GM18868 (cell line): Measurements from ENCODE around the gene B3GALNT2.
A peak's percentile ranks its signal among the peaks of the same experiment; 100 is the strongest.

Experiments
- ATAC-seq: cut with Tn5 transposase; IDR thresholded peaks from one replicate; pipeline ENCODE4 v1.9.1; 2021; ENCODE audit warnings: mild to moderate bottlenecking, moderate library complexity; ENCODE audit not compliant: unreplicated experiment

The B3GALNT2 gene

DNA sequence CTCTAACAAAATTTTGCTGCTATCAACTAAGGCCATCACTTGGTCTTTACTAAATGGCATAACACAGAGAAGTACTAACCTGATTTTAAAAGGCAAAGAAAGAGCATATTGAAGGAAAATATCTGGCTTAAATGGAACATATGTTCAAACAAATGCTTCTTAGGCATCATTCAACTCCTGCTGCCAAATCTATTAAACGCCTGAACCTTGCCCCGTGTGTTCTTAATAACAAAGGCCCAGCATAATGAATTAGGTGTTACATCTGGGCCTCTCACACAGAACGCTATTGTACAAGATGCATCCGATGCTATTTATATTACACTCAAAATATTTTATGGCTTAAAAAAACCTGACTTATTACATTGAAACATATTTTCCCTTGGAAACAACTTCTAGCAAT is 48.4 kb downstream of the B3GALNT2 start:
- ATAC-seq: no peak

GRCh38 chr1:235455097-235455496 is 49.2 kb downstream of the B3GALNT2 start:
- ATAC-seq: no peak

GRCh38 chr1:235454021-235454420 is 50.2 kb downstream of the B3GALNT2 start:
- no peak for ATAC-seq

DNA sequence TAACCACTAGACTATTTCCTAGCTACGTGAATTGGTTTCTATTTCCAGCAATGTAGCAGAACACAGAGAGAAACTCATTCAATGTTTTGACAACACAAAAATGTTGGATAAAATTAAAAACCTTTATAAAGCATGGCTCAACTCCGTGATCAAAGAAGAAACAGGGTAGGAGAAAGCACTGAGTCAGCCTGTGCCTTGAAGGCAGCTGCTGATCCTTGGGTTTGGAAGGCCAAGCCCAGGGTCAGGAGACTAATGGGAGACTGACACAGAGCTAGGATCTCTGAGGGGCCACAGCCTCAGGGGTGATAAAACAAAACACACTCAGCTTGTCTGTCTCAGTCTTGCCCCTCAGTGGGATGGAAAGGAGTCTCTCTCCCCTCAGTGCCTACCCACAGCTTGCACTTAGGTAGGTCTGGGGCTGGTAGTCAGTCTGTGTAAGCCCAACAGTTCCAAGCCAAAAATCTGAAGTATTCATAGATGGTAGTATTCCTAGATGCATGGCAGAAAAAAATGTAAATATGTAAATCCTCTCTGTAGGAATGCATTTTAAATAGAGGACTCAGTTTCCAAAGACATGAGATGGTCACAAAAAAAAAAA is 53.3 kb downstream of the B3GALNT2 start:
- ATAC-seq: no peak

- no peak for ATAC-seq
Observed at GRCh38 chr1:235450433-235450832, 53.8 kb downstream of the B3GALNT2 start.

GRCh38 chr1:235448616-235449015 is 55.6 kb downstream of the B3GALNT2 start:
- no peak for ATAC-seq

DNA sequence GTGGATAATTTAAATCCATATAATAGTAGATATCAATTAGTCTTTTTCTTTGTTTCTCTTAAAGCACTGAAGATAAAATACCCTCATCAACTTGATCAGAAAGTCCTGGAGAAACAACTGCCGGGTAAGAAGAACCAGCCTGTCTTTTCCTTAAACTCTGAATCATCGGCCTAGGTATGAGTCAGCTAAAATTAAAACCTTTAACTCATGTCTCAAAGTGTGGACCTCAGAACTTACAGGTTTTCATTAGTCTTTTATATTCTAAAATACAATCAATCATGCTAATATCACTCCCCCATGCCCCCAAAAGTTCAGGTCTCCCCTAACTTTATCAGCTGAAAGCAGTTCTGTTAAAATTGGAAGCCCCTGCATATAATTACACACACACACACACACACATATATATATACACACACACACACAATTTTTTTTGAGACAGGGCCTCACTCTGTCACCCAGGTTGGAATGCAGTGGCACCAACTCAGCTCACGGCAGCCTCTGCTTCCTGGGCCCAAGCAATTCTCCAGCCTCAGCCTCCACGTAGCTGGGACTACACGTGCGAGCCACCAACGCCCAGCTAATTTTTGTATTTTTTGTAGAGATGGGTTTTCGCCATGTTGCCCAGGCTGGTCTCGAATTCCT is 61.3 kb downstream of the B3GALNT2 start:
- no peak for ATAC-seq

GRCh38 chr1:235441159-235441685 is 63.0 kb downstream of the B3GALNT2 start:
- no peak for ATAC-seq

GRCh38 chr1:235434001-235434400 is 70.3 kb downstream of the B3GALNT2 start:
- no peak for ATAC-seq

GRCh38 chr1:235430991-235431390 is 73.3 kb downstream of the B3GALNT2 start:
- ATAC-seq: no peak

DNA sequence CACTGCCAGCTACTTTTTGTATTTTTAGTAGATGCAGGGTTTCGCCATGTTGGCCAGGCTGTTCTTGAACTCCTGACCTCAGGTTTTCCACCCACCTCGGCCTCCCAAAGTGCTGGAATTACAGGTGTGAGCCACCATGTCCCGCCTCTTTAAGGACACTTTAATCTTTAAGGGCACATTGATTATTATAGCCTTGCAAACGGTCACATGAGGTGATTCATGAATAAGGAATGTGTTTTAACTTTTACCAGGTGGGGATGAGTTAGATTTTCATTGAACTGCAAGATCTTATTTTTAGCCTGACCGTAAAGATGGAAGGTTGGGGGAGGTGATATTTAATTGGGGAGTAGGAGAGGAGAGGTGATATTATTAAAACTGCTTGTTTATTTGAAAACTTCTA is 75.1 kb downstream of the B3GALNT2 start:
- no peak for ATAC-seq

GRCh38 chr1:235427447-235427846 is 76.8 kb downstream of the B3GALNT2 start:
- ATAC-seq: no peak

DNA sequence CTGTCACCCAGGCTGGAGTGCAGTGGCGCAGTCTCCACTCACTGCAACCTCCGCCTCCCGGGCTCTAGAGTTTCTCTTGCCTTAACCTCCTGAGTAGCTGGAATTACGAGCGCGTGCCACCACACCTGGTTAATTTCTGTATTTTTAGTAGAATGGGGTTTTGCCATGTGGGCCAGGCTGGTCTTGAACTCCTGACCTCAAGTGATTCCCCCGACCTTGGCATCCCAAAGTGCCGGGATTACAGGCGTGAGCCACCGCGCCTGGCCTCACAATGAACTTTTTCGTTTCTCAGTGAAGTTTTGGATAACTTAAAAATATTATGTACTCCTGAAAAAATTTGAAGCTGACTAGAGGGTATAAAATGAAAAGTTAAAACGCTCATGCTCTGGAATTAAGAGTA is 77.6 kb downstream of the B3GALNT2 start:
- ATAC-seq: no peak

- no peak for ATAC-seq
Observed at GRCh38 chr1:235426143-235426542, 78.1 kb downstream of the B3GALNT2 start.

DNA sequence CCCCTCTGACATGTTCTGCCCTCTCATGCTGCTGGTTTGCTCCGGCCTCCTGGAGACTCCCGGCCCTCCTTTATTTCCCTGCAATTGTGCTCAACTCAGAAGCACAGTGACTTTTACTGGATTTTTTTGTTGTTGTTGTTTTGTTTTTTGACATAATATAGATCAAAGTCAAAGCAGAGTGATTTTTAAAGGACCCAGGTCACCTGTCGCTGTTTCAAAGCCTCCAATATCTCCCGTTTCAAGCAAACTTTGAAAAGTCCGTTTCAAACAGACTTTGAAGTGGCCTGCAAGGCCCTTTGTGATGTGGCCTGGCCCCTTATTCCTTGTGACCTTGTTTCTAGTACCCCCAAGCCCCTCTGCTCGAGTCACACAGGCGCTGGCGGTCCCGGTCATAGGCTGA is 78.9 kb downstream of the B3GALNT2 start:
- ATAC-seq: no peak

DNA sequence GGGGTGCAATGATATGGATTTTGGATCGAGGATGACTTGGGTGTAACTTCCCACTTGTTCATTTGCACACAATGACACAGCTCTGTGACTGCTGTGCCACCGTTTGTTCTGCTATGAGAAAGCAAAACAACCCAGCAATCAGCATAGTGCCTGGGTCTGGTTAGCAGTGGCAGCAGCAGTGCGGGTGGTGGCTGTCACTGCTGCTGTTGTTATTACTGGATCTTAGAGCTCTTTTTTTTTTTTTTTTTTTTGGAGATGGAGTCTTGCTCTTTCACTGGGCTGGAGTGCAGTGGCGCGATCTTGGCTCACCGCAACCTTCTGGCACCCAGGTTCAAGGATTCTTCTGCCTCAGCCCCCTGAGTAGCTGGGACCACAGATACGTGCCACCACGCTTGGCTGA is 80.2 kb downstream of the B3GALNT2 start:
- ATAC-seq: no peak

GRCh38 chr1:235423214-235423652 is 81.0 kb downstream of the B3GALNT2 start:
- peak; percentile 81 for ATAC-seq

DNA sequence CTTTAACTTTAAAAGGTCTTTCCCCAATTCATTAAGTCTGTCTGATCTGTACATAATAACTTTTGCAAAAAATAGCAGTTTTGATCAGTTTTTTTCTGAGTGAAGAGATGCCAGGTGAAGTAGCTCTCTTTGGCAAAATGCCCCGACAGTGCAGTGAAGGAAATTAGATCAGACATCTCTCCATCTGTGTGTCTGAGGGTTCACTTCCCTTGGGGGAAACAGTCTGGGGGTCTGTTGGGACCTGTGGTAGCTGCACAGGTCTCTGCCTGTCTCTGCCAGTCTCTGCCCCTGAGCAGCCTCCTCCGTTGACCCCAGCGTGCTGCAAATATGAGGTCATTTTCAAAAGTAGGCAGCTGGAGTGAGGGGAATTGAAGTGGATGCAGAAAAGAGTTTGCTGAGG is 82.5 kb downstream of the B3GALNT2 start:
- no peak for ATAC-seq

DNA sequence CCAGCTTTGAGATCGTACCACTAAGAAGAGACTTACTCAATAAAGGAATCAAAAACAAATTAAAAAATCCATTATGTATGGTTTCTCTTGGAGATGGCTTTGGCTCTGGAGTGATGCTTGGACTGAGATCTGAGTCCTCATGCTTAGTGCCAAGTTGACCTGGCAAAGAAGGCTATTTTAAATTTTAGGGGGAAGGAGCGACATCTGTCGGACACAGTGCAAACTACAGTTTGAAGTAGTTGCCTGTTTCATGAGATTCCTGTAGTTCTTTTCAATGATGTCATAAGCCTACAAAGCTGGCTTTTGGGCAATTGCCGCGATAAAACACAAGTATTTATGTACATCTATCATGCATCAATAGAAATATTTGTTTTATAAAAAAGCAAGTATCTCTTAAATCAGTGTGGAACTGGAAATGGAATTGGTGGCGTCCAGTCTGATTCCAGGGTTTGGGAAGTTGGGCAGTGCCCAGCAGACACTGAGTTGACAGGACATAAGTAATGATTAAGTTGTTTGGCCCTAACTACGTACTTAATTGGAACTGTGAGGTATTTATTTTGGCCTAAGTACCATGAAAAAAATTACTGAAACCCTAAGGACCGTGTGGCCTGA is 87.1 kb downstream of the B3GALNT2 start:
- no peak for ATAC-seq

DNA sequence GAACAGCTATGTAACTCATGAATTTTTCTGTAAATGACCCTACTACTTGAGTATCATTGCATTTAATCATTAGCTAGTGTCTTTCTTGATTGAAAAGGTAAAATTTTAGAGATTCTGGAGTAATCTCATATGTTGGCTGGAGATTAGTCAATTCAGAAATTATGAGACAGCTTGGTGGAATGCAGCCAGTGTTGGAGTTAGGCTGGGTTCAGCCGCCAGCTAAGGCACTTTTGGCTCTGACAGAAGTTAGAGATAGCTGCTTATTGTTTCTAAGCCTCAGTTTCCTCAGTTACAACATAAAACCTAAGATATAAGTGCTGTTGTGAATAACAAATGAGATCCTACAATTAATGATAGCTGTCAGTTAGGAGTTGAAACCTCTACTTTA is 87.6 kb downstream of the B3GALNT2 start:
- no peak for ATAC-seq

DNA sequence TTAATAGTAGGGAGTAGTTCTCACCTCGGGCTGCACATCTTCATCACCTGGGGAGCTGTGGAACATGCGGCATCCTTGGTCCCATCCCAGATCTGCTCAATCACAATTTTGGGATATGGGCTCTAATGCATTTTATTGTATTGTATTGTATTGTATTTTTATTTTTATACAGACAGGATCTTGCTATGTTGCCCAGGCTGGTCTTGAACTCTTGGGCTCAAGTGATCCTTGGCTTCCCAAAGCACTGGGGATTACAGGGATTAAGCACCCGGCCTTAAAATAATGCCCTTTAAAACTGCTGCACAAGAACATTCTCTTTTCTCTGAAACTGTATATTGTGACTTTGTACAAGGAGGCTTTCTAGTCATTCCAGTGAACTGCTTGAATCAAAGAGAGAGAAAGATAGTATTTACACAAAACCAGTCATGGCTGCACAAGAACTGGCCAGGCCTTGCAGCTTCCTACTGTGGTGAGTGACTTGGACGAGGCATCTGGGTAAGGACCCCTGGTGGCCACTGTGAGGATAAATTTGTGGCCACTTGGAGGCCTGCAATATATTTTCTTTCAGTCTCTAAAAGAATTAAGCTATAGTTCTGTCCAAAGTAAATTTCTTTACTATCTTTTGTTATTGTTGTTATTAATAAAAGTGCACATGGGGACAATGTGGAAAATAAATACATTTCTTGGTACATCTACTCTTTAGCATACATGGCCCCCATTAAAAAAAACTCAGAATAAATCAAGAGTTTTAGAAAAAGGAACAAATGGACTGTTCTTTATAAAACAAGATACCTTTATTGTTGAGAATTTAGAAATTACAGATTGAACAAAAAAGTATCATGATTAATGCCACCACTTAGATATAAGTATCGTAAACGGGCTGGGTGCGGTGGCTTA is 89.0 kb downstream of the B3GALNT2 start:
- peak; percentile 82 for ATAC-seq
